GM21515 (cell line): Measurements from ENCODE around the gene FBLN5.
"Not testable (repeated sequence)": the region's sequence is repeated elsewhere in the genome, so short reads cannot be mapped to it uniquely, and the experiment has no call there.

ENCODE experiments used
- ATAC-seq: cut with Tn5 transposase; IDR thresholded peaks from one replicate; pipeline ENCODE4 v1.9.1; 2021; ENCODE audit not compliant: unreplicated experiment

FBLN5 gene

DNA sequence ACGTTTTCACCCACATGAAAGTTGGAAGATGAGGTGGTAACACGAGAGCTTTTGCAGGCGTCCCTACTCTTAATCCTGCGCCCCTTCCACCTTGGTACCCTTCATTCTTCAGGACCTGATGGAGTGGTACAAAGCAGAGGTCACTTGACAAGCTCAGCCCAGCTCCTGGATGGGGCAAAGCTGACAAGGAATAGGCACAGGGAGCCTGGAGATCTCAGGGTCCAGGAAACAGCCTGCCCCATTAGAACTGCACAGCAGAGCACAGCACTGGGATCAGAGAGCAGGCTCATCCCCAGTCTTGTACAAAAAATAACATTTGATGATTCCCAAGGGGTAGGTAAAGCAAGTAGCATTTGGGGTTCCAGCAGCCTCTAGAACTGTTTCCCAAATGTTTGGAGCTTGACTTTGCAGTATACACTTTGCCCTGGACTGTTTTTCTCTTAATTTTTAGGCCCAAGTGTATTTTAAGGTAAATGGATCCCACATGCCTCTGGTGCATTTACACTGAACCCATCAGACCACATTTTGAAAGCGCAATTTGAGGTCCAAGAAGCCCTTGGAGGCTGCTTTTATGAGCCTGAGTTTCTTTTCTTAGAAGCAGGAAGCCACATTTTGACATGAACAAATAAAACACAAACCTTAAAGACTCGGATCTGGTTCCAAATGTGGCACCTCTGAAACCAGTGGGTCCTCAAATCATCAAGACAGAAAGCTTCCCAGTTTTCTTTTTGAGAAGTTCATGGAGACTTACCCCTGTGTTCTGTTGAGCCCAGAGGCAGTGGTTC lies 80.8 kb downstream of the FBLN5 start:
- no peak for ATAC-seq

- ATAC-seq, result no peak
Observed at GRCh38 chr14:91866061-91866460, 81.4 kb downstream of the FBLN5 start.

- ATAC-seq, result no peak
Observed at GRCh38 chr14:91862417-91862816, 85.1 kb downstream of the FBLN5 start.

DNA sequence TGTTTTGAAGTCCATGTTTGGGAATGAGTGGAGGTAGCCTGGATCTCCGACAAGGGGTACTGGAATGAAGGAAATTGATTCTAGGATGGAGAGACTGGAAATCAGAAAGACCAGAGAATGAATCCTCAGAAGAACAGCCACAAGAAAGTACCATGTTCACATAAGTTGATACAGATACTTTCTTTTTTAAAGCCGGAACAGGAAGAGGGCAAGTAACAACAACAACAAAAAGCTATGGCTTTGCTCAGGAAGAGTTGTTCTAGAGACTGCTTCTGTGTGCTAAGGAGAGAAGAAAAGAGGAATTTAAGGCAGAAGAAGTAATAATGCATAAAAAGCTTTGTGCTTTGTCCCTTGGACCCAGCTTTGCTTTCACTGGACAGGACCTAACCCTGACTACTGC lies 86.4 kb downstream of the FBLN5 start:
- ATAC-seq, result no peak

DNA sequence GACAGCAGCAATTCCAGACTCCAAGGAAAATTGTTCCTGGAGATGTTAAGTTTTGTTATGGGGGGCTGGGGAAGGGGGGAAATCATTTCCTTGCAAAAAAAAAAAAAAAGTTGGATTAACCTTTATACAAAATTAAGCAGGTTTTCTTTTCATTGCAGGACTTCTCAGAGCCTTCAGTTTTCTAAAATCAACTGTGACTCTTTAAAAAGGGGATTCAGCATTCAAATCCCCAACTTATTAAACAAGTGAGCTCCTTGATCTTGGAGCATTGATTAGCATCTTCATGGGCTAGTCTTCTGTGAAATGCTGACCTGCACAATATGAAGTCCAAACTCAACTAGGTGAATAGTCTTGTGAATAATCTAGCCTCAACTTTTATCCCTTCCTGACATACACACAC lies 87.3 kb downstream of the FBLN5 start:
- no peak for ATAC-seq

DNA sequence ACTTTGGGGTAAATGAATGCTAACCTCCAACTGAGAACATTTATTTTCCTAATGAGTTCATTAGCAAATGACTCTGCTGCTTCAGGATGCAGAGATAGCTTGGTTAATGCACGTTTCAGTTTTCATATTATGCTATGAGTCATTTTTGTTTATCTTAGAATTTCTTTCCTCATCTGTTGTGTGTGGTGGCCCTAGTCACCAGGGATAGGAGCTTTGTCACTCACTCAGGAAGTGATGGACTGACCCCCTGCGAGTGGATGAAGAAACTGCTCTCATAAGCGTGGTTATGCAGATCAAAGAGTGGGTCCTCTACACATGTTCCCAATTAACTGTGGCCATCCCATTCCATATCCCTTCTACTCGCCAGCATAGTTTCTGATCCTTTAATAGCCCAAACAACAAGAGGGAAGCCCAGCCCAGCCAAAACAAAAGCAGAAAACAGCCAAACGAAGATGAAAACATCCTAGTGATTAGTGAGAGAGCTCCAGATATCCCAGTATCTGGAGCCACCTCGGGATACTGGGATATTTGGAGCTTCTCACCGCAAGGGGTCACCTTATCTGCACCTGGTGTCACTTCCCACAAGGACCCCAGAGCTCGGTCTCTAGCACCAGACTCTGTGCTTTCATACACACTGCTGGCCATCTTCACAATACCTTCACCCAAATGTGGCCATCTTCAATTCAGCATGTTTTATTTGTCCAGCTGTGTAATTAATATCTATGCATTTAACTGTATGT lies 88.8 kb downstream of the FBLN5 start:
- peak; percentile 84 for ATAC-seq

DNA sequence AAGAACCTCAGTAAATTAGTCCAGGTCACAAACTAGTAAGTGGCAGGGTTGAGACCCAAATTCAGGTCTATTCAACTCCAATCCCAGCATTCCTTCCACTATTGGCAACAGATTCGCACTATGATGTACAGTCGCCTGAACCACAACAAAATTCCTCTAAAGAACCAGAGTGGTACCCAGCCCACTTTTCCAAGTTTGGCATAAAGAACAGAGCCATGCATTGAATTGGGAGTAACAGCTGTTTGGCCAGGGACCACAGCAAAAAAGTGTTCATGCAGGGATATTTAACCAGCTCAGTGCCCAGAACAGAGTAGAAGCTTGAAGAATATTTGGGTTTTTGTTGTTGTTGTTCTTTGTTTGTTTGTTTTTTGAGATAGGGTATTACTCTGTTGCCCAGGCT lies 89.9 kb downstream of the FBLN5 start:
- no peak for ATAC-seq

DNA sequence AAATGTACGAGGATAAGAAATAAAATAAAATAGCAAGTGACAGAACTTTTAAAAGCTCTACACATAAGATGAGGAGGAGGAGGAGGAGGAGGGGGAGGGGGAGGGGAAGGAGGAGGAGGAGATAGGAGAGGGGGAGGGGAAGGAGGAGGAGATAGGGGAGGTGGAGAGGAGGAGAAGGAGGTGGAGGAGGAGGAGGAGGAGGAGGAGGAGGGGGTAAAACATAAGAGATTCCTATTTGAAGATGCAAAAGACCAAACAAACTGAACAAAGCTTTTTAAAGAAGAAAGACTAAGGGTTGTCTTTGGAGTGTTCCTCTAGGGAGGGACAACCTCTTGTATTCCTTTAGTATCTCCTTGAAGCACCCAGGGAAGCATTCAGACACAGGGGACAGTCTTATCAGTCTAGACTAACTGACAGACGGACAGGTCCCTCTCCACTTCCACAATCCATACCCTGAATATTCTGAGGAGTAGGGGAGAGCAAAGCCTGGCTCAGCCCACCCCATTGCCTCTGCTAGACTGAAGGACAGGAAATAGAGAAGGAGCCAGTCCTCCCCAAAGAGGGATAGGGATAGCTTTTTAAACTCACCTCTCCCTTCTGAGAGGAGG lies 93.1 kb downstream of the FBLN5 start:
- ATAC-seq, result no peak

DNA sequence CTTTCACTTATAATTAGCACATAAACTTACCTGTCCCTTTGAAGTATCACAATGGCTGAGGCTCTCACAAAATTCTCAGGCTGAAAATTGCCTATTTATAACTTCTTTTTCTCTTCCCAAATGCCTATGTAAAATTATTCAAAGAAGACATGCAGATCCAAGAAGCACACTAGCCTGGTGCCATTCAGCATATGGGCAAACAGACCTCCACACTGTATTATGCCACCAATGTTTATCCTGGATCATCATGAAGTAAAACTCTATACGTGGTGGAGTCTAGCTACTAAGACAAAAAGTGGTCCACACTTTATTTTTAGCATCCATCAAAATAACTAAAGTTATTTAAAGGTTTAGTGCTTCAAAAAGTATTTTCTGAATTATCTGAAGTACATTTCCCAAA lies 95.9 kb downstream of the FBLN5 start:
- ATAC-seq, result no peak

DNA sequence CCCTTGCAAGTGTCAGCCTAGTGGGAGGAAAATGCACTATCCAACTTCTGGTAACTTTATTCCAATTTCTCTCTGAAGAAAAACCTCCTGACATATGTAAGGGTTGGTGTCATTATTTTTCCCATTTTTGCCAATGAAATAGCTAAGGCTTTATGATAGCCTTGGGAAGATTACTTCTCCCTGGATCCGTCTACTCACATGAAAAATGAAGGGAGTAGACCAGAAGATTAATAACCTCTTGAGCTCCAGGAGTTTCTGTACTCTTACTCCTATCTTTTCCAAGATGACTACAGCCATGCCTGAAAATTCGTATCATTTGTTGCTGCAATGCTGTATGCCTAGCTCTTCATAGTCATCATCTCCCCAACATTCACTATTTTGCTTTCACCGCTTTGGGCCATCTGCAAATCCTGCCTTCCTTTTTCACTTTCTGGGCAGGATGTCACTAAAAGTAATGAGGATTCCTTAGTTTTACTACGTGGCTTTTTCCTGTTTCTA lies 98.9 kb downstream of the FBLN5 start:
- no peak for ATAC-seq

GRCh38 chr14:91847693-91848092 lies 99.8 kb downstream of the FBLN5 start:
- ATAC-seq, result no peak

- ATAC-seq, result no peak
Observed at GRCh38 chr14:91845652-91846051, 101.8 kb downstream of the FBLN5 start.

DNA sequence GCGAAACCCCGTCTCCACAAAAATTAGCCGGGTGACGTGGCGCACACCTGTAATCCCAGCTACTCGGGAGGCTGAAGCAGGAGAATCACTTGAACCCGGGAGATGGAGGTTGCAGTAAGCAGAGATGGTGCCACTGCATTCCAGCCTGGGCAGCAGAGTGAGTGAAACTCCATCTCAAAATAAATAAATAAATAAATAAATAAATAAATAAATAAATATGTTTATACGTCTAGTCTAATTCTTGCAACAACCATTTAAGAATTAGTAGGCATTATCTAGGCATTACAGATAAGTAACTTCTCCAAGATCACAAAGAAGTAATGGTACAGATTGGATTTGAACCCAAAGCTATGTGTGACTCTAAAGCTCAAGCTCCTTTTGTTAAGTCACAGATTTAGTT lies 102.4 kb downstream of the FBLN5 start:
- not testable (repeated sequence) for ATAC-seq

GRCh38 chr14:91844029-91844428 lies 103.5 kb downstream of the FBLN5 start:
- no peak for ATAC-seq

GRCh38 chr14:91843437-91843836 lies 104.1 kb downstream of the FBLN5 start:
- no peak for ATAC-seq

DNA sequence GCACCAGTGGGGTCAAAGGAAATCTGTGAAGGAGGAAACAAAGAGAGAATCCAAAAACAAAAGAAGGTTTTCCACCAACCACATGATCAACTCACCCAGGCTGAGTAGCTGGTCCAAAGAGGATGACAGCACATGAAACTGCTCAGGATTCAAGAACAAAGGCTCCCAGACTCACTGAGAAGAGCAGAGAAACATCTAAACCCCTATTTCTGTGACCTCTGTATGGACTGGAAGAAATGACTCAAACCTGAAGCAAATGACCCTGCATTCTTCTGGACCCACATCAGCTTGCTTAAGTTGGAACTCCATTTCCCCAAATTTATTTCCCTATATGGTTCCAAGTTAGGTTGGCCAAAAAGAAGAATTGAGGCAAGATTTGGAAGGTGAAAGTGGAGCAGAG lies 106.4 kb downstream of the FBLN5 start:
- ATAC-seq, result no peak

DNA sequence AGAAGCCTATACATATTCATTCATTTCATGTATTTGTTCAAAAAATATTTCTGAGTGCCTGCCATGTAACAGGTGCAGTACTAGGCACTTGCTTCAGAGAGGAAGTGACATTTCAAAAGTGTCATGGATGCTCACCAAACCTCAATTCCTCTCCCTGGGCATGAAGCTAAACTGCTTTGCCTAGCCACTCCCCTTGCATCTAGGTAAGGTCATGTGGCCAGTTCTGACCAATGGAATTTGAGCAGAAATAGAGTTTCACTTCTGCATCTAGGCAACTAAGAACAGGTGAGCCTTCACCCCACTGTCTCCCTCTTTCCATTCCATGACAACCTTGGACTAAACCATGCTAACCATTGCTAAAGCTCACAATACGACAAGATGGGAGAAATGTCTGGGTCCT lies 107.7 kb downstream of the FBLN5 start:
- no peak for ATAC-seq

GRCh38 chr14:91837076-91837475 lies 110.4 kb downstream of the FBLN5 start:
- no peak for ATAC-seq

DNA sequence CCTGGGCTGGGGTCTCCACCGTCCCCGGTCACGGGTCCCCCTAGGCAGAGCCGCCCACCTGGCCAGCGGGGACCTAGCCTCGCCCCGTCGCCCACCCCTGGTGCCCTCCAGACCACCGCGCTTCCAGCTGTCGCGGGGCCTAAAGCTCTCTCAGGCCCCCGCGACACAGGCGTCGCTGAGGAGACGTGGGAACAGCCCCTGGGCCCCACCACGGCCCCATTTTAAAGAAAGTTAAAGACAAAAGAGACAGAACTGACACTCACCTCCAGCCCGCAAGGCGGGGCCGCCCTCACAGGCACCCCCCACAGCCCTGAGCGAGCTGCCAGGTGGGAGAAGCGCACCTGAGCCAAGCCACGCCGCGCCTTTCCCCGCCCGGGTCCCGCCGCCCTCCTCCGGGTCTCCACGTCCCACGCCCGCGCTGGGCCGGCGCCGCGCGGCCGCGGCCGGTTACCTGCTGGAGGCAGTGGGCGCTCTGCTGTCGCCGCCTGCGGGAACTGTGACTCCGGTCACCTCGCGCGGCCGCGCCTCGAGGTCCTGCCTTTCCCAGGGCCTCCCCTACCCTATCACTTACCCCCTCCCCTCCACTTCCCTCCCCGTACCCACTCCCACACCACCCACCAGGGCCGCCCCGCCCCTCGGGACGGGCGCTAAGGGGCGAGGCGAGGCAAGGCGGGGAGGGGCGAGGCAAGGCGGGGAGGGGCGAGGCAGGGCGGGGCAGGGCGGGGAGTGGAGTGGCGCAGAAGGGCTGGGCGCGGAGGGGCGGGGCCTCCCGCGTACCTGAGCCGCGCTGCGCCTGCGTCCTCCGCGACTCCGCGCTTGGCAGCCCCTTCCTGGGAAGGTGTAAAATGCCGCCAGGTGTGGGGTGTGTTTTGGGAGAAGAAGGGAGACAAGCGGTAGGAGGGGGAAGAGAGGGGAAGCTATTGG lies 111.3 kb downstream of the FBLN5 start:
- peak; percentile 66 for ATAC-seq

DNA sequence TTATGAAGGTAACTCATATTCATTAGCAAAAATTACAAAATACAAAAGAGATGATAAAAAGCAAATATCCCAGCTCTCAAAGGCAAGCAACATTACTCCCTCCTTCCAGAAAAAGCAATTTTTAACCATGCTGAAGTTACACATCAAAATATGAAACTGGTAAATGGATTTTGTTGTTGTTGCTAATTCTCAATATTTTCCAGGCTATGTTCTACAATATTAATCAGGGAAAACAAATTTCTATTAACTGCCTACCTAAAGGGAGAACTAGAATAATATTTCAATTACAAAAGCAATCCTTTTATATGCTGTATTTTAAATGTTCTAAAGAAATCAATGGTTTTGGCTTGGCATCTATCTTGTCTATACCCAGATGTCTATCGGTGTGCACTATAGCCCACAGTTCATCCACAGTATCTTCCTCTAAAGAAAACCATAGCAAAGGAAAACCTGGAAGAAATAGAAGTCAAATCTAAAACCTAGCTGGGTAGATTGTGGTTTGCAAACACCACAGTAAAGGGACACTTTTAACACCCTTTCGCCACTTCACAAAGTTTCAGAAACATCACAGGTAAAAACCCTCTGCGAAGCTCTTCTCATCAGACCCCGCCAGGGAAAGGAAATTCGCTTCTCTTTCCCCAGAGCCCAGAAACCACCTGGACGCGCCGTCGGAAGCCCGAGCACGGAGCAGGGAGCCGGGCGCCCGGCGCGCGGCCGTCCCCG lies 112.1 kb downstream of the FBLN5 start:
- ATAC-seq, result peak; percentile 25
